G401 (cell line): ENCODE data around the gene KIF24. TPM values are rescaled to one million over a fixed set of nuclear protein-coding genes. Genes with fewer than 3 reads are reported as not detected.
"Not testable (repeated sequence)": the region's sequence is repeated elsewhere in the genome, so short reads cannot be mapped to it uniquely, and the experiment has no call there.

Source experiments
- DNase-seq: peaks from one replicate; pipeline ENCODE4 v3.0.0-alpha.2; 2015; ENCODE audit warnings: low spot score
- in situ Hi-C: cut with HindIII; loops from 2 replicates; pipeline ENCODE4 v1.10.0; 2016; ENCODE audit warnings: low sequenced_read_pairs, mixed read lengths
- total RNA-seq: library from RNA; depleted of rRNA; stranded (reverse); fragments of >200 nt; shearing (Covaris generic); gene quantifications from 2 replicates; pipeline ENCODE4 v1.2.3, GENCODE V29; 2014; rRNA removed

Gene KIF24, protein sequence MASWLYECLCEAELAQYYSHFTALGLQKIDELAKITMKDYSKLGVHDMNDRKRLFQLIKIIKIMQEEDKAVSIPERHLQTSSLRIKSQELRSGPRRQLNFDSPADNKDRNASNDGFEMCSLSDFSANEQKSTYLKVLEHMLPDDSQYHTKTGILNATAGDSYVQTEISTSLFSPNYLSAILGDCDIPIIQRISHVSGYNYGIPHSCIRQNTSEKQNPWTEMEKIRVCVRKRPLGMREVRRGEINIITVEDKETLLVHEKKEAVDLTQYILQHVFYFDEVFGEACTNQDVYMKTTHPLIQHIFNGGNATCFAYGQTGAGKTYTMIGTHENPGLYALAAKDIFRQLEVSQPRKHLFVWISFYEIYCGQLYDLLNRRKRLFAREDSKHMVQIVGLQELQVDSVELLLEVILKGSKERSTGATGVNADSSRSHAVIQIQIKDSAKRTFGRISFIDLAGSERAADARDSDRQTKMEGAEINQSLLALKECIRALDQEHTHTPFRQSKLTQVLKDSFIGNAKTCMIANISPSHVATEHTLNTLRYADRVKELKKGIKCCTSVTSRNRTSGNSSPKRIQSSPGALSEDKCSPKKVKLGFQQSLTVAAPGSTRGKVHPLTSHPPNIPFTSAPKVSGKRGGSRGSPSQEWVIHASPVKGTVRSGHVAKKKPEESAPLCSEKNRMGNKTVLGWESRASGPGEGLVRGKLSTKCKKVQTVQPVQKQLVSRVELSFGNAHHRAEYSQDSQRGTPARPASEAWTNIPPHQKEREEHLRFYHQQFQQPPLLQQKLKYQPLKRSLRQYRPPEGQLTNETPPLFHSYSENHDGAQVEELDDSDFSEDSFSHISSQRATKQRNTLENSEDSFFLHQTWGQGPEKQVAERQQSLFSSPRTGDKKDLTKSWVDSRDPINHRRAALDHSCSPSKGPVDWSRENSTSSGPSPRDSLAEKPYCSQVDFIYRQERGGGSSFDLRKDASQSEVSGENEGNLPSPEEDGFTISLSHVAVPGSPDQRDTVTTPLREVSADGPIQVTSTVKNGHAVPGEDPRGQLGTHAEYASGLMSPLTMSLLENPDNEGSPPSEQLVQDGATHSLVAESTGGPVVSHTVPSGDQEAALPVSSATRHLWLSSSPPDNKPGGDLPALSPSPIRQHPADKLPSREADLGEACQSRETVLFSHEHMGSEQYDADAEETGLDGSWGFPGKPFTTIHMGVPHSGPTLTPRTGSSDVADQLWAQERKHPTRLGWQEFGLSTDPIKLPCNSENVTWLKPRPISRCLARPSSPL (N-terminal part only)
- 5.2 and 6.2 TPM in 2 replicates for total RNA-seq

DNA sequence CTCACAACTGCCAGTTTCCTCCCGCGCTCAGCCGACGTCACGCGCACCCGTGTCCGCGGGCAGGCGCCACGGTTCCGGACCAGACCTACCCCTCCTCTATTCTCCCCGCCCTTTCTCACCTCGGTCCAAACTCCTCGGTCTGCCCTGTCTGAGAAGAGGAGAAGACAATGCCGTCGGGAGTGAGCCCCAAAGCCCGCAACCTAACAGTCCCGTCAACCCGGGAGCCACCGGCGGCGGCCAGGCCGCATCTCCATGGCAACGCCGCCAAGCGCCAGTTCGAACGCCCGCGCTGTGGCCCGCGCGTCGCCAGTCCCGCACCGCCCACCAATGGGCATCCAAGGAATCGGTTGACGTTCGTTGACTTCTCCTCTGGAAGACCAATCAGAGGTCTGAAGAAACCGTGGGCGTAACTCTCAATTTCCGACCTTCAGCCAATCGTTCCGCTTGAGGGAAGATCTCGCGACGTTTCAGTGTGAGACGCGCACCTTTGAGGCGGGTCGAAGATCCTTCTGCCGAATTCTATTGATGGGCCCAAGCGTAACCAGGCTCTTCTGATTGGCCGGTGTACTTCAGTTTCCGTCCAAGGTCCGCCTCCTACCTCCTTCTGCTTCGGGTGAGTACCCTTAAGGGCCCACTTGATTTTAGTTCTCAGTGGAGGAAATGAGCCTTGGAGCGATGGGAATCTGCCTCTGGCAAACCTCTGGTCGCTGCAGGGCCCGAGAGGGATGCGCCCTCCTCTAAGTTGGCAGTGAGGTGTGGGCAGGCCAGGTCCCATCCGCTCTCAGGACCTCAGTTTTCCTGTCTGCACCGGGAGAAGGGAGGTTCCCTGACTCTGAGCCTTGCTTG is at the start of gene KIF24, which contains the start of gene NUDT2:
Gene KIF24, minus strand, starts transcription at position 282 of the 846 bp plus-strand sequence. CDS start 17,922 bp downstream, outside the sequence.
Gene NUDT2, plus strand, starts transcription at position 583 of the 846 bp plus-strand sequence. CDS start 9,471 bp downstream, outside the sequence.
- DNase-seq: peak; percentile 100

DNA sequence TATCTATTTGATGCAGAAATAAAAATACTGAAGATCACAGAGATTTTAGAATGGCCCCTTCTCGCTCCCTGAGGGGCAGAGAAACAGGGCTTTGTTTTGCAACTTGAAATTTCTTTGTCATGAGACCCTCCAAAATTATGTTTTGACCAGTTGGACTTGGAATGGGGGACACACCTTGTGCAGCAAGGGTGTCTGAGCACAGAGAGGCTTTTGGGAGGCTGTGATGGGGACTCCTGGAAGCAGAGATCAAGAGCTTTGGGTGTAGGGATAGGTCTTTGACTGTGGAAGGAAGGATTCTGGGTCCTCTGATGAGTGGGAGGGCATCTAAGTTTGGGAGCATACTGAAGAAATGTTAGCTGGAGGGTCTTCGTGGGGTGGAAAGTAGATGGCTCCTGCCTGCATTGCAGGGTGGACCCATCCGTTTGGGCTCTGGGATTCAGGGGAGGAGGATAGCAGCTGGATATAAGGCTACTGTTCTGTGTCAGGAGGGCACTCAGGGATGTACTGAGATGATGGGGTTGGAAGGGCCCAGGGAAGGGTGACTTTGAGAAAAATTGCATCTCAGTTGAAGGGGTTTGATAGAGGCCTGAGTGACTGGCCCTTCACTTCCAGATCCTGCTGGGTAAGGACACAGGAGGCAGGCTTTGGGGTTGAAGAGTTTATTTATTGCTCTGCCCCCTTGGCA is 49.5 kb upstream of the KIF24 start:
- in situ Hi-C loops: no loop called here
- no peak for DNase-seq

More for the DNA sequence above, at the start of gene KIF24, which contains the start of gene NUDT2:
- in situ Hi-C loops: no loop called here

DNA sequence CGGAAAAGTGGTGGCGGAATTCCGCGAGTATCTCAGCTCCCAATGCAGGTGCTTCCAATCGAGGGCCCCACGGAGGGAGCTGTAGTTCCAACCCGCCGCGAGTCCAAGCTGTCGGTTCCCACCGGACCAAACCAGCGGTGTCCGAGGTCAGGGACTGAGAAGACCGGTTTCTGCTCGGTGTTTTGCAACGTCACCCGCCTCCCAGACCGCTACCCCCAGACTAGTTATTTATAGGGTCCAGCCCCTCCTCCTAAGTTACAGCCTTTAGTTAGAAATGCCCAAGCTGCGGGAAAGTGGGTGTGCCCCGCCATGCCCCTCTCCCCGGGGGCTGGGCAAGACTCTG is 48.3 kb upstream of the KIF24 start:
- DNase-seq: no peak

DNA sequence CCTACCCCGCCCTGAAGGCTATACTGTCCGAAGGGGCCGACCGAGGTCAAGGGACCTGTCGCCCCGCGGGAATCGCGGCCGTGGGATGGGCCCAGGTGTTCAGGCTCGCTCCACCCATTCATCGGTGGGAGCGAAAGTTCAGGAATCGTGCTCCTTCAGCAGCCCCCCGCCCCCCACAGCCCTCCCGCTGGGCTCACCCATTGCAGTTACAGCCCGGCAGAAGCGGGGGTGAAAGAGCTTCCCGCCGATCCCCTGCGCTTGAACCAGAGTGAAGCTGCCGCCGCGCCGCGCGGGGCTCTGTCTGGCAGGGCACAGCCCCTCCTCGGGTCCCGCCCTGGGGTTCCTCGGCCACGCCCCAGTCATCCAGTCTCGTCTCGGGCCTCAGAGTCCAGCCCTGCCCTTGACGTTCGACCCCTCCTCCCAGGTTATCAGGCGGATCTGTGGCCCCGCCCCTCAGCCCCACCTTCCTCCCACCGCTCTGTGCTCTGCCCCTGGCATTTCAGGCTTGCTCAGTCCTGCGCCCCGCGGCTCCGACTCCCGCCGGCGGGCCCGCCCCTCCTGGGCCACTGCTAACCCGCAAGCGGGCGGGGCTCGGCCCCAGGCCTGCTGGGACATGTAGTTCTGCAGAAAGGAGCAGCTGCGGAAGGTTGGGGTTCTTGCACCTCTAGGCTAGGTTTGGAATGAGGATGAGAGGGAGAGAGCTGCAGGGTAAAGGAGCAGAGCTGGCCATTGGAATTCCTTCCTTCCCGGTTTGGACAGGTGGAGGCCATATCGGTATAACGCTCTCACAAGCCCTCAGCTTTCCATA is 47.7 kb upstream of the KIF24 start, which contains the start of gene MYORG:
Gene MYORG, minus strand, starts transcription at position 303 of the 808 bp plus-strand sequence. CDS start 3,955 bp downstream, outside the sequence.
- peak; percentile 94 for DNase-seq
- in situ Hi-C loops: no loop called here

More for the DNA sequence above, 48.3 kb upstream of the KIF24 start:
- in situ Hi-C loops: no loop called here

DNA sequence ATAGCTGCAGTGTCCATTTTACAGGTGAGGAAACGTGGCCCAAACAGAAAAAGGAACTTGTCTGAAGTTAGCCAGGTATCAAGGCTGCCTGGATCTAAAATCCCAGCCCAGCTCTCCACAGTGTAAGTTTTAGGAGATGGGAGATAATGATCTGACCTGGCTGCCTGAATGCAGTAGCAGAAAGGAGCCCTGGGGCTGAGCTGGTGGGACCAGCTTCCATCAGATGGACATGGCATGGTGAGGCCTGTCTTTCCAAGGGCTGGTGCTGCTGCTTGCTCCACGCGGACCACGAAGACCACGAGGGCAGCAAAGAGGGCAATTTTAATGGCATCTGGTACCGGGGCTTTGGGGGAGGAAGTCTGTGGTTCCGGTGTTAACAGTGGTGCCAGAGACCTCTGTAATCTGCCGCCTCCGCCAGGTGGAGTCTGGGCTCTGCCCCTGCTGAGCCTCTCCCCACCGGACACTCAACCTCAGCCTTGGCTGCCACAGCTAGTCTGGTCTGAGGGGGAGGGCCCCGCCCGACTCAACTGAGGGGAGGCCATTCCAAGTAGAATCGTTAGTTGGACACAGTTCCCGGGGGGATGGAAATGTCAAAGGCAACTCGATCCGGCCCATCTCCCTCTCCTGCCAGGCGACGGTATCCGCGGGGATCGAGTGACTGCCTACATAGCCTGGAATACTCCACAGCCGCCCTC is 47.0 kb upstream of the KIF24 start:
- in situ Hi-C loops: no loop called here
- peak; percentile 46 for DNase-seq

DNA sequence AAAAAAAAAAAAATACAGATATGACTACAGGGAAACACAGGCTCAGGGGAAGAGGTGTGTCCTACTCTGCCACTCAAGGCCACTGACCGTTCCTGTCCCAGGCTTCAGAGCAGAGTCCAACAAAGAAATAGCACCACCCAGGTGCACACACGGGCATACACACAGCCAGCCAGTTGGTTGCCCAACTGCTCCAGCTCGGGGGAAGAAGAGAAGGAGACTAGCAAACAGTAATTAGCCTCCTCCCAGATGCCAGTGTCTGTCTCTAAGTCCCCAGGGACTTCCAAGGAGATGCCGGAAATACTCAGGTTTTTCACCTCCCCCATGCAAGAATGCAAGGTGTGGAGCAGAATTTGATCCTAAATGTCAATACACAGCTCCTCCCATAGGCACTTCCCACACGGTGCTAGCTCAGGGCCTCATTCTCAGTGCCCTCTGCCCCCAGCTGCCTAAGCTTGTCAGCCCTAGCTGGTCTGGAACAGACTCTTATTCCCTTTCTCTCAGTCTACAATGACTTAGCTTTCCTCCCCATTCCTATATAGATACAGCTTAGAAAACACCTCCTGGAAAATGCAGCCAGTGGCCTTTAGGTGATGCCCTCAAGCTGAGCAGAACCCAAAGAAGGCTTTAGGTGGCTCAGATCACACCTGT is 46.0 kb upstream of the KIF24 start:
- in situ Hi-C loops: no loop called here
- no peak for DNase-seq

DNA sequence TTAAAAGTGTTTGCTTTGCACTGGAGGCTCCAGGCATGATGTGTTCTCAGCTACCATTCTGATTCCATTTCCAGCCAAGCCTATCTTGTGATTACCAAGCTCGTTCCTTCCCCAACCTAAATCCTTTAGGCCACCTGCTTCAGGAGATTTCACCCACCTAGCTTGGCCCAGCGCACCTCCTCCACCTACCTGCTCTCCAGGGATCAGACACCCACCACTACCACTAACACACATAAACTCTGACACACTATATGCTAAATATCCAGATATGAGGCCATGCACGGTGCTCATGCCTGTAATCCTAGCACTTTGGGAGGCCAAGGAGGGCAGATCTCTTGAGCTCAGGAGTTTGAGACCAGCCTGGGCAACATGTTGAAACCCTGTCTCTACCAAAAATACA is 45.3 kb upstream of the KIF24 start:
- DNase-seq: no peak
- in situ Hi-C loops: no loop called here

DNA sequence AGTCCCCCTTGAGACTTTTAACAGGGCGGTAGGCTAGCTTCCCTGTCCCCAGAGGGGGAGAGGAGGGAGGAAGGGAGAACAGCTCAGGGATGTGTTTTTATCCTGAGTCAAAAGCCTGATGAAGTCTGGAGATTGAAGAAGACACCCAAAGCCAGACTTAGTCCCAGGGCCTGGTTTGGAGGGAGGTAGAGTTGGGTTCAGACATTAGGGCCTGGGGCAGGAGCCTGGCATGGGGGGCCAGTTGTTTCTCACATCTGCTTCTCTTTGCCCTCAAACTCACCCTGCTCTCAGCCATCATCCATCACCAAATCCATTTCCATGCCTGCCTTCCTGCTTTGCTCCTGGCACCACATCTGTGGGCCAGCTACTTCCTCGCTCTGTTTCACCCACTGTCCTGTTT is 44.7 kb upstream of the KIF24 start:
- DNase-seq: no peak
- in situ Hi-C loops: no loop called here

DNA sequence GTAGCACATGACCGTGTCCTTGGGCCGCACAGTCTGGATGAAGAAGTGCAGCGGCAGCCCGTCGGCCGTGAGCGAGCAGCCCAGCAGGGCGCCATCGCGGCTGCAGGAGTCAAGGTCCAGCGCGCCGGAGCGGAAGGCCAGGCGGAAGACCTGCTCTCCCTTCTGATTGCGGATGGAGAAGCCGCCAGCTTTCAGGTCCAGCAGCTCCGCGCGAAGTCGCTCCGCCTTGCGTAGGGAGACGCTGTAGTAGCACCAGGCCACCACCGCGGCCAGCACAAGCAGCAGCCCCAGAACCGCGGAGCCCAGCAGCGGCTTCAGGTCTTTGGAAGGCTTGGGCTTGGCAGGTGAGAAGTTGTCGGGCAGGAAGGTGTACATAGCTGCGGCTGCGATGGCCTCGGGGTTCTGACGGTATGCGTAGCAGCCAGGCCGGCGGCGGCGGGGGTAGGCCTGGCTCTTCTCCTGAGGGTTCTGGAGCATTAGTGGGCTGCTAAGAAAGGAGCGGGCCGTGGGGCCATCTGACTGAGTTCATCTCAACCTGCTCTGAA is 43.5 kb upstream of the KIF24 start:
- in situ Hi-C loops: no loop called here
- DNase-seq: peak; percentile 25

DNA sequence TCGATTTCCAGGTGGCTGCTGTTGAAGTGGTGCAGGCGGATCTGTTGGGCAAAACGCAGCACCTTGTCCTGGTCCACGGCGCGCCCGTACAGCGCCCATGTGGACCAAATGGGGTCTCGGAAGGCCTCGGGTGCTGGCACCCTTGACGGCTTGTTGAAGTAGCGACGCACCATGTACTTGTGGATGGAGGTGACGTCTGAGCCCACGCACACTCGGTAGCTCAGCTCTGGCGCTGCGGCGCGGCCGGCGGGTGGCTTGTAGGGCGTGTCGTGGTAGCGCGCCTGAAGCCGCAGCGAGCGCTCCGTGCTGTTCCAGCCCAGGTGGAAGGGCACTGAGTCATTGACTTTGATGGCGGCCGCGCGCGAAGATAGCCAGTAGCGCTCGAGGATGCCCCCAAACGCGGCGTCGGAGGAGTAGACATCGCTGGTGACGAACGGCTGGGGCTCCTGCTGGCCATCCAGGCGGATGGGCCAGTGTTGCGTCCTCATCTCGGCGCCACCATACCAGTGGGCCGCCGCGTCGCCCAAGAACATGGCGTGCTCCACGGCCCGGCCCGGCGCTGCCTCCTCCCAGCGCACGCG is 42.9 kb upstream of the KIF24 start:
- in situ Hi-C loops: no loop called here

DNA sequence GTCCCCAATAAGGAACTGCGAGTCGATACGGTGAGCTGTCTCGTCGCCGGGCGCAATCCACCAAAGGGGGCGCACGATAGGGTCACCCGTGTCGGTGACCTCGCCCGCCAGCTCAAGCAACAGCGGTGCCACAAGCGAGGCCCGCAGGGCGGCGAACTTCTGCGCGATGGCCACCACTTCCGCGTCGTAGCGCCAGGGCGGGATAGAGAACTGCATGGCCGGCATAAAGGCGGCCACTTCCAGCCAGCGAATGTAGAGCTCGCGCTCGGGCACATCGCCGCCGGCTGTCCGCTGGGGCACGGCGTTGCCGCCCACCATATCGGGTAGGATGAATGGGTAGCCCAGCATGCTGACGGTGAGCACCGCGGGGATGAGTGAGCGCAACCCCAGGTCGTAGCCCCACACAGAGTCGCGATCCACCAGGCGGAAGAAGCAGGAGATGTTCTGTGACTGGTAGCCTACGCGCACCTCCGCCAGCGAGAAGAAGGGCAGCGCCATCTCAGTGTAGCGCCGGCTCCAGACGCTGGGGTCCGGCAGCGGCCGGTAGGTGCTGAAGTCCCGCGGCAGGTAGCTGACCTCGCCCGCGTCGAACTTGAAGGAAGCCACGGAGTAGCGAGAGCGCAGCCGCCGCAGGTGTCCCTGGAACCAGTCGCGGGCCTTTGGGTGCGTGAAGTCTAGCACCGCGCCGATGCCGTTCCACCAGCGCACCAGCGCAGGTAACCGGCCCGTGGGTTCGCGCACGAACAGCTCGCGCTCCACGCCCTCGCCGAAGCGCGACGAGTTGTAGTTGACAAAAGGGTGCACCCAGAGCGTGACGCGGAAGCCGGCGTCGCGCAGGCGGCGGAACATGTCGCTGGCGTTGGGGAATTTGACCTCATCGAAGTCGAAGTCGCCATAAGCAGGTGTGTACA is 42.2 kb upstream of the KIF24 start:
- no peak for DNase-seq
- in situ Hi-C loops: no loop called here

More for the DNA sequence above, 42.9 kb upstream of the KIF24 start:
- DNase-seq: no peak

DNA sequence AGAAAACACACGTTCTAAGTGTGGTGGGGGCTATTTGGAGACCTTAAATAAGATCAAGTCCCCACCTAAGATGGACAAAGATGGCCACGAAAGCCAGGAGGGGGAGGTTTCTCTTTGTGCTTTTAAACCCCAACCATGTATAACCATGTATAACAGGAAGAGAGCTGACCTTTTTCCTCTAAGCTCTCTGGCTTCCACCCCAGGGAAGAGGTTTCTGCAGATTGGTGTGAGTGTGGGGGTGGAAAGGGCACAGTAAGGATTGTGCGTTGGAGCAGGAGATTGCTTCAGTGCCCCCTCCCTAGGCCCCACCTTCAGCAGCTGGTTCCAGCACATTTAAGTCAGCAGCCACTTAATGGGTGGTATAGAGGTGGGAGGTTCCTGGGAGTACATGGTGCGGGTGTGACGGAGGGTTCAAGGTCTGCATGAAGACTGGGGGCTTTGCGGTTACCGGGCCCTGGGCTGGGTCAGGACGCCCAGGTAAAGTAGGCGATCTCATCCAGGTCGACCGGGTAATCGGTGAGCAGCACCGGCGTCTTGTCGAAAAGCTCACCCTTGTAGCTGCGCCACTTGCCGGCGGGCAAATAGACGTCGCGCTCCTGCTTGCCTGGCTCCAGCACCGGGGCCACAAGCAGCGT is 41.4 kb upstream of the KIF24 start:
- DNase-seq: no peak
- in situ Hi-C loops: no loop called here

DNA sequence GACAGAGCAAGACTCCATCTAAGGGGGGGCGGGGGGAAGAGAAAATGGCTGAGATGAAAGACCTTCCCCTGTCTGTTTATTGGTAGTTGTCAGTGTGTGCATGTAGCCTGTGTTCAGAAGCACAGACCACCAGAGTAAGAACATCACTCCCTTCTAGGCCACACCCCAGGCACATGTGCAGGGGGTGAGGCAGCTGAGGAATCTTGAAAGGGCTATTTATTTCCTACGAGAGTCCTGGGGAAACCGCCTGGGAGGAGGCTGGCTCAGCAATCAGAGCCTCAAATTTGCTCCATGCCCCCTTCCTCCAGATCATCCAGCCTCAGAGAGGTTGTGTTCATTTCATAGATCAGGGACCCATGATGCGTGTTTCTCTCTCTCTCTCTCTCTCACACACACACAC is 40.6 kb upstream of the KIF24 start:
- no peak for DNase-seq
- in situ Hi-C loops: no loop called here

DNA sequence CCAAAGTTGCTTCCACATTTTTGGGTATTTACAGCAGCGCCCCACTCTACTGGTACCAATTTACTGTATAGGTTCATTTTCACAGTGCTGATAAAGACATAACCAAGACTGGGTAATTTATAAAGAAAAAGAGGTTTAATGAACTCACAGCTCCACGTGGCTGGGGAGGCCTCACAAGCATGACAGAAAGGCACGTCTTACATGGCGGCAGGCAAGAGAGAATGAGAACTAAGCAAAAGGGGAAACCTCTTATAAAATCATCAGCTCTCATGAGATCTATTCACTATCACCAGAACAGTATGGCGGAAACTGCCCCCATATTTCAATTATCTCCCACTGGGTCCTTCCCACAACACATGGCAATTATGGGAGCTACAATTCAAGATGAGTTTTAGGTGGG is 39.7 kb upstream of the KIF24 start:
- DNase-seq, in situ Hi-C loops: not testable (repeated sequence)
